ENCODE data around the gene OR6J1. TPM values are rescaled to one million over a fixed set of nuclear protein-coding genes. Genes with fewer than 3 reads are reported as not detected.
"Not testable (repeated sequence)": the region's sequence is repeated elsewhere in the genome, so short reads cannot be mapped to it uniquely, and the experiment has no call there.

OR6J1 gene
- not detected in 3 replicates for total RNA-seq

DNA sequence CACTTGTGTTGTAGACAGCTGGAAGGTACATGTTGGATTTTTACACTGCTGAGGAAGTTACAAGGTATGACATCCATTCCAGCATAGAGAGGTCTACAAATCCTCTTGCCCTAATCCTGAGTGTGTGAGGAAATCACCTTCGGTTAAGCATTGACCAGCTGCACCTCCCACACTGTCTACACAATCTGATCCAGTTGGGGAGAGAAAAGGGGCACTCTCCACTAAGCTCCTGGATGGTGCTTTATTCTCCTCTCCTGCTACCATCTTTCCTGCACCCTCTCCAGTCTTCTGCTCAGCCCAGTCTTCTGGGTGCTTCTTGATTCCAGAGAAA lies at the start of gene OR6J1:
Gene OR6J1 (minus strand): TSS at position 48 of the 331 bp plus-strand sequence. CDS start 9,541 bp downstream, outside the sequence.
- Mint-ChIP-seq H3K27me3 (ENCODE audit: low read depth) (no peaks in the 10 kb centered on the region), H3K4me1 (no peaks in the 10 kb centered on the region), H3K36me3 (no peaks in the 10 kb centered on the region), H3K4me3 (no peak within 1 kb of the TSS), H3K27ac (no peak within 1 kb of the TSS), H3K9me3 (no peaks in the 10 kb centered on the region)
- TF ChIP-seq, protein P1, sequence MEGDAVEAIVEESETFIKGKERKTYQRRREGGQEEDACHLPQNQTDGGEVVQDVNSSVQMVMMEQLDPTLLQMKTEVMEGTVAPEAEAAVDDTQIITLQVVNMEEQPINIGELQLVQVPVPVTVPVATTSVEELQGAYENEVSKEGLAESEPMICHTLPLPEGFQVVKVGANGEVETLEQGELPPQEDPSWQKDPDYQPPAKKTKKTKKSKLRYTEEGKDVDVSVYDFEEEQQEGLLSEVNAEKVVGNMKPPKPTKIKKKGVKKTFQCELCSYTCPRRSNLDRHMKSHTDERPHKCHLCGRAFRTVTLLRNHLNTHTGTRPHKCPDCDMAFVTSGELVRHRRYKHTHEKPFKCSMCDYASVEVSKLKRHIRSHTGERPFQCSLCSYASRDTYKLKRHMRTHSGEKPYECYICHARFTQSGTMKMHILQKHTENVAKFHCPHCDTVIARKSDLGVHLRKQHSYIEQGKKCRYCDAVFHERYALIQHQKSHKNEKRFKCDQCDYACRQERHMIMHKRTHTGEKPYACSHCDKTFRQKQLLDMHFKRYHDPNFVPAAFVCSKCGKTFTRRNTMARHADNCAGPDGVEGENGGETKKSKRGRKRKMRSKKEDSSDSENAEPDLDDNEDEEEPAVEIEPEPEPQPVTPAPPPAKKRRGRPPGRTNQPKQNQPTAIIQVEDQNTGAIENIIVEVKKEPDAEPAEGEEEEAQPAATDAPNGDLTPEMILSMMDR (IDR thresholded peaks at IDR 0.05; ENCODE audit: unreplicated experiment): no peak
- no peak for DNase-seq (ENCODE audit: low spot score in 2 of 2, unreplicated experiment in 2 of 2)

DNA sequence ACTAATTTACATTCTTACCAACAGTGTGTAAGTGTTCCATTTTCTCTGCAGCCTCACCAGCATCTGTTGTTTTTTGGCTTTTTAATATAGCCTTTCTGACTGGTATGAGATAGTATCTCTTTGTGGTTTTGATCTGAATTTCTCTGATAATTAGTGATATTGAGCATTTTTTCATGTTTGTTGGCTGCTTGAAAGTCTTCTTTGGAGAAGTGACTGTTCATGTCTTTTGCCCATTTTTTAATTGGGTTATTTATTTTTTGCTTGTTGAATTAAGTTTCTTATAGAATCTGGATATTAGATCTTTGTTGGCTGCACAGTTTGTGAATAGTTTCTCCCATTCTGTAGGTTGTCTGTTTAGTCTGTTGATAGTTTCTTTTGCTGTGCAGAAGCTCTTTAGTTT lies 48.0 kb upstream of the OR6J1 start:
- TF ChIP-seq, protein P1 (IDR thresholded peaks at IDR 0.05; ENCODE audit: unreplicated experiment): no peak
- no peak overlapping the region for H3K27ac Mint-ChIP-seq
- H3K4me3 Mint-ChIP-seq: no peak overlapping the region
- H3K27me3 Mint-ChIP-seq (ENCODE audit: low read depth): peaks cover 22% of the 10 kb centered on the region
- no peaks in the 10 kb centered on the region for H3K4me1 Mint-ChIP-seq
- peaks cover 2% of the 10 kb centered on the region for H3K36me3 Mint-ChIP-seq
- DNase-seq (ENCODE audit: low spot score in 2 of 2, unreplicated experiment in 2 of 2): no peak
- peaks cover 27% of the 10 kb centered on the region for H3K9me3 Mint-ChIP-seq

DNA sequence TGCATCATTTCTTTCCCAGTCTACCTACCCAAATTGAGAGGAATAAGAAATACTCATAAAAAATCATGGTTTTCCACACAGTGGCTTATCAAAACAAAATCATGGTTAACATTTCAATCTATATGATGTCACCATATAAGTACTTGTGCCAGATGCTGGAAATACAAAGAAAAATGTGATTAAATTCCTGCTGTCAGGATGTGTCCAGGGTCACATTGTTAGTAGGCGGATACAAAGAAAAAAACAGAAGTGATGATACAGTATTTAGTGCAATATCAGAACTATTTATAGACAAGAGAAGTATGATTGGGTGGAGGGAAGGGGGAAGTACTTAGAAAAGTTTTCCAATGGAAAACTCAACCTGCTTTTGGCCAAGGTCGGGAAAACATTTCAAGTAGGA lies 47.0 kb upstream of the OR6J1 start:
- peaks cover 2% of the 10 kb centered on the region for H3K36me3 Mint-ChIP-seq
- no peak overlapping the region for H3K27ac Mint-ChIP-seq
- H3K4me3 Mint-ChIP-seq: no peak overlapping the region
- peaks cover 29% of the 10 kb centered on the region for H3K9me3 Mint-ChIP-seq
- no peaks in the 10 kb centered on the region for H3K4me1 Mint-ChIP-seq
- TF ChIP-seq, protein P1 (IDR thresholded peaks at IDR 0.05; ENCODE audit: unreplicated experiment): no peak
- no peak for DNase-seq (ENCODE audit: low spot score in 2 of 2, unreplicated experiment in 2 of 2)
- H3K27me3 Mint-ChIP-seq (ENCODE audit: low read depth): peaks cover 22% of the 10 kb centered on the region

DNA sequence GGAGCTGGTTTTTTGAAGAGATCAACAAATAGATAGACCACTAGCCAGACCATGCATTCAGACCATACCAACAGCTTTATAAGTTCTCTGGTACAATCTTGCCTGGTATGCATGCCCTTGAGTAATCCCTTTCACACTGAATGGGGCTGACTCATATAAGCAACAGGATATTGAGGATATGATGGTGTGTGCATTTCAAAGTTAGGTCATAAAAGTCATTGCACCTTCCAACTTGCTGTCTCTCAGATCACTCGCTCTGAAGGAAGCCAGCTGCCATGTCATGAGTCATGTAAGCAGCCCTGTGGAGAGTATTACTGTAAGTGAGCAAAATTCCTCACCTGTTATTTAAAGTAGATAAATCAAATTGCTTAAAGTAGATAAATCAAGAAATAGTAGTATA lies 45.0 kb upstream of the OR6J1 start:
- Mint-ChIP-seq H3K4me3 (no peak overlapping the region), H3K9me3 (peaks cover 29% of the 10 kb centered on the region), H3K36me3 (peaks cover 2% of the 10 kb centered on the region), H3K4me1 (peaks cover 4% of the 10 kb centered on the region), H3K27ac (no peak overlapping the region), H3K27me3 (ENCODE audit: low read depth) (peaks cover 33% of the 10 kb centered on the region)
- DNase-seq (ENCODE audit: low spot score in 2 of 2, unreplicated experiment in 2 of 2): no peak
- TF ChIP-seq, protein P1 (IDR thresholded peaks at IDR 0.05; ENCODE audit: unreplicated experiment): no peak

DNA sequence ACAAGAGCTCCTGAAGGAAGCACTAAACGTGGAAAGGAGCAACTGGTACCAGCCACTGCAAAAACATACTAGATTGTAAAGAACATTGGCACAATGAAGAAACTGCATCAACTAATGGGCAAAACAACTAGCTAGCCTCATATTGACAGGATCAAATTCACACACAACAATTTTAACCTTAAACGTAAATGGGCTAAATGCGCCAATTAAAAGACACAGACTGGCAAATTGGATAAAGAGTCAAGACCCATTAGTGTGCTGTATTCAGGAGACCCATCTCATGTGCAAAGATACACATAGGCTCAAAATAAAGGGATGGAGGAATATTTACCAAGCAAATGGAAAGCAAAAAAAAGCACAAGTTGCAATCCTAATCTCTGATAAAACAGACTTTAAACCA lies 43.8 kb upstream of the OR6J1 start:
- not testable (repeated sequence) for H3K4me3 Mint-ChIP-seq; H3K4me1 Mint-ChIP-seq; DNase-seq (ENCODE audit: low spot score in 2 of 2, unreplicated experiment in 2 of 2); H3K36me3 Mint-ChIP-seq; H3K27ac Mint-ChIP-seq
- peaks cover 33% of the 10 kb centered on the region for H3K27me3 Mint-ChIP-seq (ENCODE audit: low read depth)
- H3K9me3 Mint-ChIP-seq: peaks cover 25% of the 10 kb centered on the region

DNA sequence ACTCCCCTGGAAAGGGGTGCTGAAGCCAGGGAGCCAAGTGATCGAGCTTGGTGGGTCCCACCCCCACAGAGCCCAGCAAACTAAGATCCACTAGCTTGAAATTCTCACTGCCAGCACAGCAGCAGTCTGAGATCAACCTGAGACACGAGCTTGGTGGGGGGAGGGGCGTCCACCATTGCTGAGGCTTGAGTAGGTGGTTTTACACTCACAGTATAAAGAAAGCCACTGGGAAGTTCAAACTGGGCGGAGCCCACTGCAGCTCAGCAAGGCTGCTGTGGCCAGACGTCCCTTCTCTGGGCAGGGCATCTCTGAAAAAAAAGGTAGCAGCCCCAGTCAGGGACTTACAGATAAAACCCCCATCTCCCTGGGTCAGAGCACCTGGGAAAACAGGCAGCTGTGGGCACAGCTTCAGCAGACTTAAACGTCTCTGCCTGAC lies 42.0 kb upstream of the OR6J1 start:
- H3K4me3 Mint-ChIP-seq; H3K27ac Mint-ChIP-seq; H3K4me1 Mint-ChIP-seq; H3K36me3 Mint-ChIP-seq; DNase-seq (ENCODE audit: low spot score in 2 of 2, unreplicated experiment in 2 of 2): not testable (repeated sequence)
- Mint-ChIP-seq H3K27me3 (ENCODE audit: low read depth) (peaks cover 38% of the 10 kb centered on the region), H3K9me3 (peaks cover 16% of the 10 kb centered on the region)

DNA sequence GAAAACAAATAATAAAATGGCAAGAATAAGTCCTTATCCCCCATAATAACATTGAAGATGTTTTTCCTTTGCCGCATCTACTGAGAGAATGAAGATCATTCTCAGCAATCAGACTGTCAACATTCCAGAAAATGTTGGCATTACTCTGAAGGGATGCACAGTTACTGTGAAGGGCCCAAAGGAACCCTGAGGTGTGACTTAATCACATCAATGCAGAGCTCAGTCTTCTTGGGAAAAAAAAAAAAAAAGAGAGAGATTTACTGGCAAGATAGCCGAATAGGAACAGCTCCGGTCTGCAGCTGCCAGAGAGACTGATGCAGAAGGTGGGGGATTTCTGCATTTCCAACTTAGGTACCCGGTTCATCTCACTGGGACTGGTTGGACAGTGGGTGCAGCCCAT lies 41.3 kb upstream of the OR6J1 start:
- Mint-ChIP-seq H3K27ac (no peak overlapping the region), H3K27me3 (ENCODE audit: low read depth) (peaks cover 38% of the 10 kb centered on the region), H3K9me3 (peaks cover 16% of the 10 kb centered on the region), H3K4me3 (no peak overlapping the region), H3K4me1 (peaks cover 4% of the 10 kb centered on the region), H3K36me3 (peaks cover 2% of the 10 kb centered on the region)
- TF ChIP-seq, protein P1 (IDR thresholded peaks at IDR 0.05; ENCODE audit: unreplicated experiment): no peak
- DNase-seq (ENCODE audit: low spot score in 2 of 2, unreplicated experiment in 2 of 2): no peak

DNA sequence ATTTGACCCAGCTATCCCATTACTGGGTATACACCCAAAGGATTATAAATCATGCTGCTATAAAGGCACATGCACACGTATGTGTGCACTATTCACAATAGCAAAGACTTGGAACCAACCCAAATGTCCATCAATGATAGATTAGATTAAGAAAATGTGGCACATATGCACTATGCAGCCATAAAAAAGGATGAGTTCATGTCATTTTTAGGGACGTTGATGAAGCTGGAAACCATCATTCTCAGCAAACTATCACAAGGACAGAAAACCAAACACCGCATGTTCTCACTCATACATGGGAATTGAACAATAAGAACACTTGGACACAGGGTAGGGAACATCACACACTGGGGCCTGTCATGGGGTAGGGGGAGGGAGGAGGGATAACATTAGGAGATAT lies 39.3 kb upstream of the OR6J1 start:
- not testable (repeated sequence) for H3K4me3 Mint-ChIP-seq; H3K4me1 Mint-ChIP-seq; H3K36me3 Mint-ChIP-seq; DNase-seq (ENCODE audit: low spot score in 2 of 2, unreplicated experiment in 2 of 2); H3K27ac Mint-ChIP-seq
- peaks cover 13% of the 10 kb centered on the region for H3K9me3 Mint-ChIP-seq
- peaks cover 35% of the 10 kb centered on the region for H3K27me3 Mint-ChIP-seq (ENCODE audit: low read depth)
